ENCODE data around the gene UBXN2A.
A peak's percentile ranks its signal among the peaks of the same experiment; 100 is the strongest.

The UBXN2A gene

GRCh38 chr2:24046930-24047702 lies 106.9 kb downstream of the UBXN2A start, which contains the start of gene WDCP:
Gene WDCP, minus strand, starts transcription at chr2:24047391. Its CDS starts 7,897 bp downstream, at chr2:24039494.
- peak; percentile 97 for DNase-seq

- no peak for DNase-seq
Measured at GRCh38 chr2:24047703-24048033, 107.4 kb downstream of the UBXN2A start.

- no peak for DNase-seq
Measured at GRCh38 chr2:24048769-24049484, 108.7 kb downstream of the UBXN2A start.

GRCh38 chr2:24049485-24050021 lies 109.3 kb downstream of the UBXN2A start, which contains the start of gene FKBP1B:
Gene FKBP1B, plus strand, starts transcription at chr2:24049741. Its CDS starts 109 bp downstream, at chr2:24049850.
- no peak for DNase-seq

GRCh38 chr2:24050041-24050979 lies 110.0 kb downstream of the UBXN2A start:
- DNase-seq, result no peak

GRCh38 chr2:24051833-24052232 lies 111.6 kb downstream of the UBXN2A start:
- DNase-seq, result no peak

- DNase-seq, result no peak
Measured at GRCh38 chr2:24052951-24053350, 112.7 kb downstream of the UBXN2A start.
